Measurements from ENCODE around the gene NLRX1.
A peak's percentile ranks its signal among the peaks of the same experiment; 100 is the strongest.

NLRX1 gene

GRCh38 chr11:119207415-119207960, 39.0 kb downstream of the NLRX1 start:
- H3K79me2 ChIP-seq (ENCODE audit: insufficient read depth, low read length) = peaks cover 58% of the 10 kb centered on the region
- no peak overlapping the region for H2AFZ ChIP-seq (ENCODE audit: low read length)
- H3K4me1 ChIP-seq (ENCODE audit: insufficient read depth, low read length, poor library complexity, severe bottlenecking) = peaks cover 35% of the 10 kb centered on the region

GRCh38 chr11:119209186-119209585, 40.7 kb downstream of the NLRX1 start:
- peaks cover 47% of the 10 kb centered on the region for H4K20me1 ChIP-seq (ENCODE audit: insufficient read depth, low read length, poor library complexity, severe bottlenecking)
- H3K4me3 ChIP-seq (ENCODE audit: low read length, poor library complexity, severe bottlenecking) = peak overlapping the region; percentile 100
- H3K9ac ChIP-seq (ENCODE audit: low read depth, low read length, poor library complexity, severe bottlenecking) = peak overlapping the region; percentile 44
- peaks cover 35% of the 10 kb centered on the region for H3K4me1 ChIP-seq (ENCODE audit: insufficient read depth, low read length, poor library complexity, severe bottlenecking)
- H3K27me3 ChIP-seq (ENCODE audit: insufficient read depth, low read length, poor library complexity, severe bottlenecking) = no peaks in the 10 kb centered on the region
- peak overlapping the region; percentile 78 for H3K4me2 ChIP-seq (ENCODE audit: low read depth, low read length, poor library complexity, severe bottlenecking)
- H3K9me2 ChIP-seq (replicated peaks; ENCODE audit: low read depth, low read length) = no peaks in the 10 kb centered on the region
- peaks cover 75% of the 10 kb centered on the region for H3K79me2 ChIP-seq (ENCODE audit: insufficient read depth, low read length)
- no peak overlapping the region for H2AFZ ChIP-seq (ENCODE audit: low read length)
- H3K9me3 ChIP-seq (ENCODE audit: insufficient read depth, low read depth, low read length) = no peaks in the 10 kb centered on the region
- H3F3A ChIP-seq (ENCODE audit: low read depth) = no peaks in the 10 kb centered on the region
- TF ChIP-seq EZH2phosphoT487 (IDR thresholded peaks at IDR 0.05; ENCODE audit: borderline replicate concordance) (no peak), CTCF (conservative IDR thresholded peaks at IDR 0.05; ENCODE audit: low read length) (no peak)
- no peaks in the 10 kb centered on the region for H3K36me3 ChIP-seq (ENCODE audit: insufficient read depth, low read length)

More at GRCh38 chr11:119207415-119207960, 39.0 kb downstream of the NLRX1 start:
- Histone ChIP-seq H3K36me3 (ENCODE audit: insufficient read depth, low read length) (no peaks in the 10 kb centered on the region), H3K4me2 (ENCODE audit: low read depth, low read length, poor library complexity, severe bottlenecking) (peak overlapping the region; percentile 78), H3K27me3 (ENCODE audit: insufficient read depth, low read length, poor library complexity, severe bottlenecking) (no peaks in the 10 kb centered on the region), H3K9ac (ENCODE audit: low read depth, low read length, poor library complexity, severe bottlenecking) (peak overlapping the region; percentile 95), H3F3A (ENCODE audit: low read depth) (no peaks in the 10 kb centered on the region), H3K4me3 (ENCODE audit: low read length, poor library complexity, severe bottlenecking) (peak overlapping the region; percentile 100), H3K9me2 (replicated peaks; ENCODE audit: low read depth, low read length) (no peaks in the 10 kb centered on the region), H3K9me3 (ENCODE audit: insufficient read depth, low read depth, low read length) (no peaks in the 10 kb centered on the region), H4K20me1 (ENCODE audit: insufficient read depth, low read length, poor library complexity, severe bottlenecking) (peaks cover 41% of the 10 kb centered on the region)
- TF ChIP-seq EZH2phosphoT487 (IDR thresholded peaks at IDR 0.05; ENCODE audit: borderline replicate concordance) = no peak
- TF ChIP-seq CTCF (conservative IDR thresholded peaks at IDR 0.05; ENCODE audit: low read length) = no peak

- Histone ChIP-seq H4K20me1 (ENCODE audit: insufficient read depth, low read length, poor library complexity, severe bottlenecking) (peaks cover 55% of the 10 kb centered on the region), H3K4me2 (ENCODE audit: low read depth, low read length, poor library complexity, severe bottlenecking) (peak overlapping the region; percentile 78)
Observed at GRCh38 chr11:119210050-119210449, 41.5 kb downstream of the NLRX1 start.

More at GRCh38 chr11:119210050-119210449, 41.5 kb downstream of the NLRX1 start:
- Histone ChIP-seq H3K9ac (ENCODE audit: low read depth, low read length, poor library complexity, severe bottlenecking) (peak overlapping the region; percentile 9), H3K9me2 (replicated peaks; ENCODE audit: low read depth, low read length) (no peaks in the 10 kb centered on the region), H3F3A (ENCODE audit: low read depth) (no peaks in the 10 kb centered on the region), H3K36me3 (ENCODE audit: insufficient read depth, low read length) (no peaks in the 10 kb centered on the region), H3K79me2 (ENCODE audit: insufficient read depth, low read length) (peaks cover 84% of the 10 kb centered on the region), H2AFZ (ENCODE audit: low read length) (no peak overlapping the region), H3K27me3 (ENCODE audit: insufficient read depth, low read length, poor library complexity, severe bottlenecking) (no peaks in the 10 kb centered on the region), H3K4me3 (ENCODE audit: low read length, poor library complexity, severe bottlenecking) (peak overlapping the region; percentile 24), H3K4me1 (ENCODE audit: insufficient read depth, low read length, poor library complexity, severe bottlenecking) (peaks cover 35% of the 10 kb centered on the region), H3K9me3 (ENCODE audit: insufficient read depth, low read depth, low read length) (no peaks in the 10 kb centered on the region)
- no peak for TF ChIP-seq EZH2phosphoT487 (IDR thresholded peaks at IDR 0.05; ENCODE audit: borderline replicate concordance)
- TF ChIP-seq CTCF (conservative IDR thresholded peaks at IDR 0.05; ENCODE audit: low read length) = no peak
